GM23338 (cell line): ENCODE data around the gene ZBTB7A. TPM values are rescaled to one million over a fixed set of nuclear protein-coding genes. Genes with fewer than 3 reads are reported as not detected.

Experiments used
- ATAC-seq: fragments of 200-7000 bp; cut with Tn5 transposase; 3 replicates; pipeline ENCODE4 v1.9.1; 2020
- DNase-seq: peaks from one replicate; pipeline ENCODE4 v3.0.0-alpha.2; 2015; ENCODE audit warnings: low spot score
- H2AFZ ChIP-seq: fragments of 200-600 bp; sonication (generic); 2 replicates; pipeline ENCODE4 v1.8.0; 2016; ENCODE audit warnings: antibody characterized with exemption, mild to moderate bottlenecking, moderate library complexity
- H3F3A ChIP-seq: fragments of 200-600 bp; sonication (generic); replicated peaks from 2 replicates; pipeline ENCODE4 v1.8.0; 2017; ENCODE audit warnings: antibody characterized with exemption, mixed run types, low read depth
- H3K27ac ChIP-seq: fragments of 200-600 bp; sonication (generic); 2 replicates; pipeline ENCODE4 v1.6.1; 2016; ENCODE audit warnings: low read depth
- H3K27me3 ChIP-seq: fragments of 200-600 bp; sonication (generic); 2 replicates; pipeline ENCODE4 v1.8.0; 2016; ENCODE audit warnings: mild to moderate bottlenecking, mixed run types, moderate library complexity; ENCODE audit not compliant: insufficient read depth
- H3K36me3 ChIP-seq: fragments of 200-600 bp; sonication (generic); 2 replicates; pipeline ENCODE4 v1.8.0; 2016; ENCODE audit warnings: mild to moderate bottlenecking; ENCODE audit not compliant: insufficient read depth
- H3K4me1 ChIP-seq: fragments of 200-600 bp; sonication (generic); 2 replicates; pipeline ENCODE4 v1.8.0; 2016; ENCODE audit warnings: mild to moderate bottlenecking, moderate library complexity; ENCODE audit not compliant: insufficient read depth
- H3K4me2 ChIP-seq: fragments of 200-600 bp; sonication (generic); 2 replicates; pipeline ENCODE4 v1.7.1; 2017; ENCODE audit warnings: mixed run types
- H3K4me3 ChIP-seq: fragments of 200-600 bp; sonication (generic); 2 replicates; pipeline ENCODE4 v1.6.1; 2016; ENCODE audit warnings: mixed run types
- H3K79me2 ChIP-seq: fragments of 200-600 bp; sonication (generic); replicated peaks from 2 replicates; pipeline ENCODE4 v1.8.0; 2017; ENCODE audit warnings: mild to moderate bottlenecking; ENCODE audit not compliant: insufficient read depth
- H3K9me2 ChIP-seq: fragments of 200-600 bp; sonication (generic); 2 replicates; pipeline ENCODE4 v1.8.0; 2017; ENCODE audit not compliant: insufficient read depth
- H4K20me1 ChIP-seq: fragments of 200-600 bp; sonication (generic); replicated peaks from 2 replicates; pipeline ENCODE4 v1.8.0; 2017; ENCODE audit warnings: mild to moderate bottlenecking; ENCODE audit not compliant: insufficient read depth
- H3K27ac Mint-ChIP-seq: 2 replicates; pipeline ENCODE4 v1.8.0; 2020; ENCODE audit warnings: inconsistent platforms, mild to moderate bottlenecking, moderate library complexity, mixed read lengths
- H3K27me3 Mint-ChIP-seq: 3 replicates; pipeline ENCODE4 v1.8.0; 2022; ENCODE audit warnings: low read depth, mild to moderate bottlenecking, moderate library complexity, mixed read lengths, inconsistent platforms; ENCODE audit not compliant: insufficient read depth, poor library complexity
- H3K36me3 Mint-ChIP-seq: 3 replicates; pipeline ENCODE4 v1.8.0; 2021; ENCODE audit warnings: low read depth, mild to moderate bottlenecking, inconsistent platforms, moderate library complexity, mixed read lengths
- H3K4me1 Mint-ChIP-seq: 3 replicates; pipeline ENCODE4 v1.8.0; 2020; ENCODE audit warnings: mild to moderate bottlenecking, inconsistent platforms, mixed read lengths
- H3K4me3 Mint-ChIP-seq: 3 replicates; pipeline ENCODE4 v1.8.0; 2021; ENCODE audit warnings: moderate library complexity, mild to moderate bottlenecking, inconsistent platforms, mixed read lengths
- H3K9me3 Mint-ChIP-seq: 3 replicates; pipeline ENCODE4 v1.8.0; 2020; ENCODE audit warnings: moderate library complexity, mild to moderate bottlenecking, inconsistent platforms, mixed read lengths
- CREB1 ChIP-seq: fragments of 250-450 bp; sonication (Bioruptor Pico); IDR thresholded peaks from 2 replicates; pipeline ENCODE4 v1.5.0; 2020; ENCODE audit warnings: low read depth, mild to moderate bottlenecking, moderate library complexity
- EZH2phosphoT487 ChIP-seq: fragments of 200-600 bp; sonication (generic); IDR thresholded peaks from one replicate; pipeline ENCODE4 v1.8.1; 2018; ENCODE audit warnings: antibody characterized with exemption; ENCODE audit not compliant: unreplicated experiment
- REST ChIP-seq: IDR thresholded peaks from one replicate; pipeline ENCODE4 v1.6.1; 2018; ENCODE audit warnings: antibody characterized with exemption; ENCODE audit not compliant: unreplicated experiment
- STAT1 ChIP-seq: IDR thresholded peaks from one replicate; pipeline ENCODE4 v1.6.1; 2016; ENCODE audit warnings: antibody characterized with exemption; ENCODE audit not compliant: unreplicated experiment
- ZNF114 ChIP-seq: fragments of 250-450 bp; sonication (Bioruptor Pico); IDR thresholded peaks from 2 replicates; pipeline ENCODE4 v1.5.0; 2020; ENCODE audit warnings: mild to moderate bottlenecking, moderate library complexity
- ZNF462 ChIP-seq: fragments of 250-450 bp; sonication (Bioruptor Pico); IDR thresholded peaks from 2 replicates; pipeline ENCODE4 v1.5.0; 2020; ENCODE audit warnings: mild to moderate bottlenecking, moderate library complexity
- long read RNA-seq: library from polyadenylated mRNA; unstranded; transcript quantifications from one replicate; pipeline ENCODE4 v2.0.0, GENCODE V29; 2020; ENCODE audit not compliant: unreplicated experiment
- polyA plus RNA-seq: library from polyadenylated mRNA; unstranded; fragments of >200 nt; fragmentation: Nextera tagmentation; extraction: Ambion mirVana; gene quantifications from 2 replicates; pipeline ENCODE4 v1.2.1, GENCODE V29; 2016
- total RNA-seq: library from RNA; depleted of rRNA; stranded (reverse); fragments of >200 nt; shearing (Covaris generic); gene quantifications from 2 replicates; pipeline ENCODE4 v1.2.3, GENCODE V29; 2014; rRNA removed

Gene ZBTB7A
- total RNA-seq, result 28.5 and 35.0 TPM in 2 replicates
- 9.5 and 11.1 TPM in 2 replicates for polyA plus RNA-seq
- long read RNA-seq, result 0 reads

GRCh38 chr19:4066682-4067395 lies at the start of gene ZBTB7A:
Gene ZBTB7A, minus strand, starts transcription at chr19:4066899. Its CDS starts 11,667 bp downstream, at chr19:4055232.
- Mint-ChIP-seq H3K9me3 (no peaks in the 10 kb centered on the region; the same call in 2 of the 3 replicates), H3K4me3 (peak within 1 kb of the TSS; percentile 67; the same call in 2 of the 3 replicates), H3K36me3 (peaks cover 3% of the 10 kb centered on the region; the same call in 1 of the 3 replicates), H3K4me1 (peaks cover 10% of the 10 kb centered on the region), H3K27ac (no peak within 1 kb of the TSS), H3K27me3 (peaks cover 28% of the 10 kb centered on the region)
- H3K9me2 ChIP-seq, result no peaks in the 10 kb centered on the region
- peak within 1 kb of the TSS; percentile 75 for H3K4me3 ChIP-seq
- peak within 1 kb of the TSS; percentile 88 for H3K4me2 ChIP-seq
- 0 out of 2 replicates have a peak within 1 kb of the TSS, but pooled peaks have one; percentile 52 for H2AFZ ChIP-seq
- H3K4me1 ChIP-seq, result peaks cover 12% of the 10 kb centered on the region
- H3K27ac ChIP-seq, result no peak within 1 kb of the TSS
- ATAC-seq (peak; percentile 11), DNase-seq (peak; percentile 74)
- H3K27me3 ChIP-seq, result peaks cover 30% of the 10 kb centered on the region
- no peaks in the 10 kb centered on the region for H3K36me3 ChIP-seq
- peaks cover 32% of the 10 kb centered on the region for H3K79me2 ChIP-seq
- no peak for TF ChIP-seq ZNF462
- peak; percentile 43; the same call in 1 of the 2 replicates for TF ChIP-seq CREB1 (CRISPR knock-in tag)
- peaks cover 19% of the 10 kb centered on the region for H4K20me1 ChIP-seq
- H3F3A ChIP-seq, result peaks cover 14% of the 10 kb centered on the region

GRCh38 chr19:4115818-4116385 lies 49.2 kb upstream of the ZBTB7A start:
- H3K9me2 ChIP-seq, result no peaks in the 10 kb centered on the region
- no peak overlapping the region for H2AFZ ChIP-seq
- ATAC-seq, result no peak
- H3K4me3 ChIP-seq, result no peak overlapping the region
- peaks cover 24% of the 10 kb centered on the region for H3K79me2 ChIP-seq
- no peaks in the 10 kb centered on the region for H3K4me1 Mint-ChIP-seq
- H4K20me1 ChIP-seq, result peaks cover 48% of the 10 kb centered on the region
- peaks cover 19% of the 10 kb centered on the region; the same call in 1 of the 2 replicates for H3K36me3 ChIP-seq
- H3F3A ChIP-seq, result no peaks in the 10 kb centered on the region
- no peak overlapping the region for H3K4me3 Mint-ChIP-seq
- H3K9me3 Mint-ChIP-seq, result no peaks in the 10 kb centered on the region; the same call in 2 of the 3 replicates
- H3K27me3 Mint-ChIP-seq, result peaks cover 17% of the 10 kb centered on the region
- DNase-seq, result no peak
- no peak overlapping the region for H3K27ac ChIP-seq
- peaks cover 52% of the 10 kb centered on the region for H3K36me3 Mint-ChIP-seq
- no peaks in the 10 kb centered on the region for H3K27me3 ChIP-seq
- no peaks in the 10 kb centered on the region for H3K4me1 ChIP-seq
- no peak overlapping the region; the same call in 1 of the 2 replicates for H3K27ac Mint-ChIP-seq
- H3K4me2 ChIP-seq, result no peak overlapping the region
- TF ChIP-seq STAT1 (no peak), EZH2phosphoT487 (no peak), REST (no peak), ZNF114 (CRISPR knock-in tag) (no peak)
